ENCODE results near the gene NOVA1.

The NOVA1 gene

DNA sequence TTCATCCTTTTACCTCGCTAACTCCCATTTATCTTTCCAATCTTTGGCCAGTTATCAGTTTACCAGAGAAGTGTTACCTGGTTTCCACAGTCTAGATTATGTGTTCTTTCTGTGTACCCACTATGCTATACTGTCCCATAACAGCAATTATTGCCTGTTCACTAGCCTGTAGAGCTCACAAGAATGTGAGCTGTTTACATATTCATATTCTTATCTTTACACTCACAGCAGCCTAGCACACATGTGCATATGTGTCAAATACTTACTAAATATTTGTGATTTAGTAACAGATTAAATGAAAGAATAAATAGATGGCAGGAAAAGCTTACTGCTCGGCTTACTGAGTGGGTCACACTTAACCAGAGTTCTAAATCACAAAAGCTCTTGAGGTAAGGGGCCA, 97.8 kb downstream of the NOVA1 start:
- Histone ChIP-seq H3K4me3 (ENCODE audit: low read depth, low read length) (no peak overlapping the region), H3K9ac (ENCODE audit: low read depth, low read length) (no peak overlapping the region), H3K36me3 (ENCODE audit: control insufficient read depth, insufficient read depth, low read length) (no peaks in the 10 kb centered on the region), H3K4me1 (ENCODE audit: control insufficient read depth, insufficient read depth, low read length) (no peaks in the 10 kb centered on the region), H3K9me3 (ENCODE audit: control insufficient read depth, insufficient read depth, low read length) (no peaks in the 10 kb centered on the region), H3K27me3 (ENCODE audit: control insufficient read depth, insufficient read depth, low read length) (no peaks in the 10 kb centered on the region)

DNA sequence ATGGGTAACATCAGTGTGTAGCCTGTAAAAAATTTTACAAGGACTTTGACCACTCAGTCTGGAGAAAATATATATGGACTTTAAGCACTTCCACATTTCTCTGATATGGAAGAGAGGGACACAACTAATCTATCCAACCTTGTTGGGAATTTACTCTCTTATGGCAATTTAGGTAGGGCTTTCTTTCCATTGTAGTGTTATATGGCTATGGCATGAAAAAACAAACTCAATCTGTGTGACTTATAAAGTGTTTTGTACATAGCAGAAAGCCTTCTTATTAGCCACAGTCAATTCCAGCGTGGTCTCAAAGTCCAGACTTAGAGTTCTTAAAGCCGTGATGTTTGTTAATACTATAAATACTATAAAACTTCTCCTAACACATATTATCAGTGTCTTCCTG, 98.3 kb downstream of the NOVA1 start:
- no peak overlapping the region for H3K9ac ChIP-seq (ENCODE audit: low read depth, low read length)
- no peaks in the 10 kb centered on the region for H3K4me1 ChIP-seq (ENCODE audit: control insufficient read depth, insufficient read depth, low read length)
- H3K27me3 ChIP-seq (ENCODE audit: control insufficient read depth, insufficient read depth, low read length): no peaks in the 10 kb centered on the region
- H3K4me3 ChIP-seq (ENCODE audit: low read depth, low read length): no peak overlapping the region
- H3K9me3 ChIP-seq (ENCODE audit: control insufficient read depth, insufficient read depth, low read length): no peaks in the 10 kb centered on the region
- no peaks in the 10 kb centered on the region for H3K36me3 ChIP-seq (ENCODE audit: control insufficient read depth, insufficient read depth, low read length)

GRCh38 chr14:26486922-26487321, 110.9 kb downstream of the NOVA1 start:
- no peaks in the 10 kb centered on the region for H3K9me3 ChIP-seq (ENCODE audit: control insufficient read depth, insufficient read depth, low read length)
- H3K36me3 ChIP-seq (ENCODE audit: control insufficient read depth, insufficient read depth, low read length): no peaks in the 10 kb centered on the region
- no peak overlapping the region for H3K9ac ChIP-seq (ENCODE audit: low read depth, low read length)
- H3K27me3 ChIP-seq (ENCODE audit: control insufficient read depth, insufficient read depth, low read length): no peaks in the 10 kb centered on the region
- no peak overlapping the region for H3K4me3 ChIP-seq (ENCODE audit: low read depth, low read length)
- no peaks in the 10 kb centered on the region for H3K4me1 ChIP-seq (ENCODE audit: control insufficient read depth, insufficient read depth, low read length)

DNA sequence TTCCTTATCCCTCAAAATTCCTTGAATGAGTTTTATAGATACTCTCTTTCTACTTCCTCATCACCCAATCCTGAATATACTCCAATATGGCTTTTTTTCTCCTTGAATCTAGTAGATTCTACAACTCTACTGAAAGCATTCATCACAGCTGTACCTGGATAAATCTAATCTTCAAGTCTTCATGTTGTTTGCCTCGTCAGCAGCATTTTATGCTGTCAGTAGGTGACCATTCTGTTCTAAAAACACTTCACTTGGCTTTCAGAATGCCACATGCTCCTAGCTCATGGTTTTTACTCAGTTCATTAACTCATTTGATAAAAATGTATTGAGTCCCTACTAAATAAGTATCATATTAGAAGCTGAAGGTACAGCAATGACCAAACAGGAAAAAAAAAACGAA, 113.3 kb downstream of the NOVA1 start:
- Histone ChIP-seq H3K9me3 (ENCODE audit: control insufficient read depth, insufficient read depth, low read length) (no peaks in the 10 kb centered on the region), H3K27me3 (ENCODE audit: control insufficient read depth, insufficient read depth, low read length) (no peaks in the 10 kb centered on the region), H3K4me1 (ENCODE audit: control insufficient read depth, insufficient read depth, low read length) (no peaks in the 10 kb centered on the region), H3K9ac (ENCODE audit: low read depth, low read length) (no peak overlapping the region), H3K4me3 (ENCODE audit: low read depth, low read length) (no peak overlapping the region), H3K36me3 (ENCODE audit: control insufficient read depth, insufficient read depth, low read length) (no peaks in the 10 kb centered on the region)

DNA sequence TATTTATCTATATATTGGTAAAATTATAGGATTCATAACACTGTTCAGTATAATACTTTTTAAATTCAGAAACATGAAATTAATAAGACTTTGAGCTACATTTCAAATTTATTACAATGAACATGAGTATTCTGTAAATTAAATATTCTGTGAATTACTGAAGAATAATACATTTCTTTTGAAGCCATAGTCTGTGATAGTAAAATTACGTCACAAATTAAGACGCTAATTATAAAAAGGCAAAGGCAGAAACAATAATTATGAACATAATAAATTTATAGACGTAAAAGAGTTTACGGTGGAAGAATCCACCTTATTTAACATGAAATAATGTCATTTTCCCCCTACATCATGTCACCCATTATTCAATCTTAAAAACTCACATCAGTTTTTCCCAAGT, 118.9 kb downstream of the NOVA1 start:
- no peaks in the 10 kb centered on the region for H3K27me3 ChIP-seq (ENCODE audit: control insufficient read depth, insufficient read depth, low read length)
- H3K4me3 ChIP-seq (ENCODE audit: low read depth, low read length): no peak overlapping the region
- H3K36me3 ChIP-seq (ENCODE audit: control insufficient read depth, insufficient read depth, low read length): no peaks in the 10 kb centered on the region
- H3K9me3 ChIP-seq (ENCODE audit: control insufficient read depth, insufficient read depth, low read length): no peaks in the 10 kb centered on the region
- no peaks in the 10 kb centered on the region for H3K4me1 ChIP-seq (ENCODE audit: control insufficient read depth, insufficient read depth, low read length)
- H3K9ac ChIP-seq (ENCODE audit: low read depth, low read length): no peak overlapping the region

DNA sequence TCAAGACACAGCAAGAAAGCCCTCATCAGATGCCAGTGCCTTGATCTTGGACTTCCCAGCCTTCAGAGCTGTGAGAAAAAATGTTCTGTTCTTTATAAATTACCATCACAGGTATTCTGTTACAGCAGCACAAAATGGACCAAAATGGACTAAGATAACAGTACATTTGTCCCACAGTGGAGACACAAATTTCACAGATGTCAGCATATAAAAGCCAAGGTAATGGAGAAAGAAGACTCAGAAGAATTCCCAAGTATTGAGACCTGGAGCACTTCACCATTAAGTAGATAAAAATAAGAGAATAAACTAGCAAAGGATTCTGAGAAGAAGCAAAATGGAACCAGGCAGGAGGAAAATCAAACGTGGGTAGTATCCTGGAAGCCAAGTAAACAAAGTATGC, 131.0 kb downstream of the NOVA1 start:
- Histone ChIP-seq H3K9ac (ENCODE audit: low read depth, low read length) (no peak overlapping the region), H3K9me3 (ENCODE audit: control insufficient read depth, insufficient read depth, low read length) (no peaks in the 10 kb centered on the region), H3K36me3 (ENCODE audit: control insufficient read depth, insufficient read depth, low read length) (no peaks in the 10 kb centered on the region), H3K4me3 (ENCODE audit: low read depth, low read length) (no peak overlapping the region), H3K4me1 (ENCODE audit: control insufficient read depth, insufficient read depth, low read length) (no peaks in the 10 kb centered on the region), H3K27me3 (ENCODE audit: control insufficient read depth, insufficient read depth, low read length) (no peaks in the 10 kb centered on the region)

- no peaks in the 10 kb centered on the region for H3K27me3 ChIP-seq (ENCODE audit: control insufficient read depth, insufficient read depth, low read length)
- no peak overlapping the region for H3K4me3 ChIP-seq (ENCODE audit: low read depth, low read length)
- H3K9me3 ChIP-seq (ENCODE audit: control insufficient read depth, insufficient read depth, low read length): no peaks in the 10 kb centered on the region
- H3K4me1 ChIP-seq (ENCODE audit: control insufficient read depth, insufficient read depth, low read length): no peaks in the 10 kb centered on the region
- no peak overlapping the region for H3K9ac ChIP-seq (ENCODE audit: low read depth, low read length)
- H3K36me3 ChIP-seq (ENCODE audit: control insufficient read depth, insufficient read depth, low read length): no peaks in the 10 kb centered on the region
These were observed 134.7 kb downstream of the NOVA1 start for GRCh38 chr14:26463136-26463535.

- H3K27me3 ChIP-seq (ENCODE audit: control insufficient read depth, insufficient read depth, low read length): no peaks in the 10 kb centered on the region
- no peaks in the 10 kb centered on the region for H3K36me3 ChIP-seq (ENCODE audit: control insufficient read depth, insufficient read depth, low read length)
- no peak overlapping the region for H3K9ac ChIP-seq (ENCODE audit: low read depth, low read length)
- no peak overlapping the region for H3K4me3 ChIP-seq (ENCODE audit: low read depth, low read length)
- H3K4me1 ChIP-seq (ENCODE audit: control insufficient read depth, insufficient read depth, low read length): no peaks in the 10 kb centered on the region
- H3K9me3 ChIP-seq (ENCODE audit: control insufficient read depth, insufficient read depth, low read length): no peaks in the 10 kb centered on the region
These were observed 143.7 kb downstream of the NOVA1 start for GRCh38 chr14:26454105-26454504.

DNA sequence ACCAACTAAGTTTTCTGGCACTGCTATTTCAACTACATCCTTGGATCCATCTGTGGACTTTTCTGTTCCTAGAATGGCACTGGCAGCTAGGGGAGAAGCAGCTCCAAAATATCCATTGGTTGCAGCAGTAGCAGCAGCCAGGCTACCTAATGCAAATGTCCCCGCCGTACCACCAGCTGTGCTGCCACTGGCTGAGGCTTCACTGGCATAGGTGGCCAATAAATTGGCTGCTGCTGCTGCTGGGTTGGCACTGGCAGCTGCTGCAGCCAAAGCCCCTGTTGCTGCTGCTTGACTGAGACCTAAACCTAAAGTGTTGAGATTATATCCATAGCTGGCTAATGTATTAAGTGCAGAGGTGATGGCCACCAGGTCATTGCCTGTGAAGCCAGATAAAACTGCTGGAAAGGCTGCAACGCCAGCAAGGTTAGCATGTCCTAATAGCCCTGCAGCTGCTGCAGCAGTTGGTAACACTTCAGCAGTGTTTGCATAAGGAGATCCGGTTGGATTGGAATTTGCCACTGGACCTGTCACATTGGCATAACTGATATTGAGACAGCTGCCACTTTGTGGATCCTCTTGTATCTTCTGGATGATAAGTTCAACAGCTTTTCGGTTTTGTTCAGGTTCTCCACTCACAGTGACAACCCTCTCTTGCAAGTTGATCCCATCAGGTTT, 149.5 kb downstream of the NOVA1 start:
- Histone ChIP-seq H3K36me3 (ENCODE audit: control insufficient read depth, insufficient read depth, low read length) (no peaks in the 10 kb centered on the region), H3K9ac (ENCODE audit: low read depth, low read length) (no peak overlapping the region), H3K4me1 (ENCODE audit: control insufficient read depth, insufficient read depth, low read length) (no peaks in the 10 kb centered on the region), H3K4me3 (ENCODE audit: low read depth, low read length) (no peak overlapping the region), H3K9me3 (ENCODE audit: control insufficient read depth, insufficient read depth, low read length) (no peaks in the 10 kb centered on the region), H3K27me3 (ENCODE audit: control insufficient read depth, insufficient read depth, low read length) (no peaks in the 10 kb centered on the region)

GRCh38 chr14:26444822-26445221, 153.0 kb downstream of the NOVA1 start:
- H3K9me3 ChIP-seq (ENCODE audit: control insufficient read depth, insufficient read depth, low read length): no peaks in the 10 kb centered on the region

DNA sequence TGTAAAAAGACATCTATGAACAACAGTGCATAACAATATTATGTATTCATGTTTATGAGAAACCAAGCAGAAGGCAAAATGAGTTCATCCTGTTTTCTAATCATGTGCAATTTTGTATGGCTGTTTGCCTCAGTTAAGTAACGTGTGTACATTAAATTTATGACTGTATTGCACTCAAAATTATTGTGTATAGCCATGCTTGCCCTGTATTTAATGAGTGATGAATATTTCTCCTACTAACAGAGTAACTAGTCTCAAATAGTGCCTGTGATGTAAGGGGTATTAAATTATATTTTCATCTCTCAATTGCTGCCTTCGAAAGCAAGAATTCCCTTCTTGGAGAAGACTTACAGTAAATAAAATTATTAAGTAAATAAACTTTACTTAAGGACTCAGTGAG, 154.2 kb downstream of the NOVA1 start:
- no peak overlapping the region for H3K4me3 ChIP-seq (ENCODE audit: low read depth, low read length)
- no peak overlapping the region for H3K9ac ChIP-seq (ENCODE audit: low read depth, low read length)
- no peaks in the 10 kb centered on the region for H3K9me3 ChIP-seq (ENCODE audit: control insufficient read depth, insufficient read depth, low read length)
- no peaks in the 10 kb centered on the region for H3K4me1 ChIP-seq (ENCODE audit: control insufficient read depth, insufficient read depth, low read length)
- H3K27me3 ChIP-seq (ENCODE audit: control insufficient read depth, insufficient read depth, low read length): no peaks in the 10 kb centered on the region
- H3K36me3 ChIP-seq (ENCODE audit: control insufficient read depth, insufficient read depth, low read length): no peaks in the 10 kb centered on the region

More at GRCh38 chr14:26444822-26445221, 153.0 kb downstream of the NOVA1 start:
- Histone ChIP-seq H3K9ac (ENCODE audit: low read depth, low read length) (no peak overlapping the region), H3K4me3 (ENCODE audit: low read depth, low read length) (no peak overlapping the region), H3K36me3 (ENCODE audit: control insufficient read depth, insufficient read depth, low read length) (no peaks in the 10 kb centered on the region), H3K4me1 (ENCODE audit: control insufficient read depth, insufficient read depth, low read length) (no peaks in the 10 kb centered on the region), H3K27me3 (ENCODE audit: control insufficient read depth, insufficient read depth, low read length) (no peaks in the 10 kb centered on the region)

GRCh38 chr14:26429205-26429604, 168.6 kb downstream of the NOVA1 start:
- no peak overlapping the region for H3K4me3 ChIP-seq (ENCODE audit: low read depth, low read length)
- H3K9ac ChIP-seq (ENCODE audit: low read depth, low read length): no peak overlapping the region
- H3K27me3 ChIP-seq (ENCODE audit: control insufficient read depth, insufficient read depth, low read length): no peaks in the 10 kb centered on the region
- H3K4me1 ChIP-seq (ENCODE audit: control insufficient read depth, insufficient read depth, low read length): no peaks in the 10 kb centered on the region
- no peaks in the 10 kb centered on the region for H3K36me3 ChIP-seq (ENCODE audit: control insufficient read depth, insufficient read depth, low read length)
- H3K9me3 ChIP-seq (ENCODE audit: control insufficient read depth, insufficient read depth, low read length): no peaks in the 10 kb centered on the region
